Ovary (tissue), 3 donors: ENCODE results near the gene SWAP70.

Experiments used
- CTCF ChIP-seq, 3 donors: fragments of 450-650 bp in 2 of 3; fragments of 200-600 bp in 1 of 3; IDR thresholded peaks; one replicate each; pipeline versions ENCODE4 v1.5.1 to v1.8.0; 2016 to 2022; ENCODE audit warnings: antibody characterized with exemption in 3 of 3, mild to moderate bottlenecking in 1 of 3
- POLR2A ChIP-seq: fragments of 450-650 bp; IDR thresholded peaks from one replicate; pipeline ENCODE4 v1.6.1; 2017; ENCODE audit warnings: antibody characterized with exemption, mild to moderate bottlenecking, moderate library complexity
- donor health status: DM: no; HTN: no; CAD: no.

GRCh38 chr11:9703280-9703679 is 39.4 kb downstream of the SWAP70 start:
- no peak for TF ChIP-seq POLR2A
- no peak for TF ChIP-seq CTCF (IDR thresholded peaks at IDR 0.05)
